Measurements from ENCODE around the gene ZNF644.
"Not testable (repeated sequence)": the region's sequence is repeated elsewhere in the genome, so short reads cannot be mapped to it uniquely, and the experiment has no call there.

The ZNF644 gene

GRCh38 chr1:90955769-90956168 lies 66.1 kb downstream of the ZNF644 start:
- H3K36me3 ChIP-seq (replicated peaks) = no peaks in the 10 kb centered on the region; the same call in none of the 2 replicates
- no peaks in the 10 kb centered on the region for H3K27me3 ChIP-seq (ENCODE audit: low read depth)
- peaks cover 18% of the 10 kb centered on the region for H3K4me1 ChIP-seq
- H3K4me3 ChIP-seq = no peak overlapping the region
- DNase-seq (ENCODE audit: low spot score in 2 of 2) = no peak
- H3K9me3 ChIP-seq = 0 out of 2 replicates have a peak, but pooled peaks cover 2% of the 10 kb centered on the region
- in situ Hi-C loops (cut with MboI; ENCODE audit: low sequenced_read_pairs) = loop anchor here (25.0 kb wide), 1 partner anchor 243 kb away; the partner anchor contains the start of gene BARHL2

- H3K27me3 ChIP-seq (ENCODE audit: low read depth) = no peaks in the 10 kb centered on the region
- no peaks in the 10 kb centered on the region; the same call in none of the 2 replicates for H3K36me3 ChIP-seq (replicated peaks)
- peaks cover 16% of the 10 kb centered on the region for H3K4me1 ChIP-seq
- in situ Hi-C loops (cut with MboI; ENCODE audit: low sequenced_read_pairs) = loop anchor here (25.0 kb wide), 1 partner anchor 241 kb away; the partner anchor contains the start of gene BARHL2
- H3K4me3 ChIP-seq = no peak overlapping the region
- no peak for DNase-seq (ENCODE audit: low spot score in 2 of 2)
- H3K9me3 ChIP-seq = 0 out of 2 replicates have a peak, but pooled peaks cover 2% of the 10 kb centered on the region
These were observed 68.9 kb downstream of the ZNF644 start for GRCh38 chr1:90952906-90953305.

- Histone ChIP-seq H3K36me3 (replicated peaks) (no peaks in the 10 kb centered on the region; the same call in 1 of the 2 replicates), H3K4me3 (no peak overlapping the region), H3K27me3 (ENCODE audit: low read depth) (no peaks in the 10 kb centered on the region), H3K4me1 (0 out of 2 replicates have a peak, but pooled peaks cover 4% of the 10 kb centered on the region), H3K9me3 (0 out of 2 replicates have a peak, but pooled peaks cover 2% of the 10 kb centered on the region)
- in situ Hi-C loops (cut with MboI; ENCODE audit: low sequenced_read_pairs) = loop anchor here (25.0 kb wide), 1 partner anchor 239 kb away; the partner anchor contains the start of gene BARHL2
- DNase-seq (ENCODE audit: low spot score in 2 of 2) = no peak
These were observed 70.8 kb downstream of the ZNF644 start for GRCh38 chr1:90951009-90951408.

- Histone ChIP-seq H3K9me3 (no peaks in the 10 kb centered on the region), H3K27me3 (ENCODE audit: low read depth) (no peaks in the 10 kb centered on the region), H3K36me3 (replicated peaks) (no peaks in the 10 kb centered on the region), H3K4me3 (no peak overlapping the region), H3K4me1 (0 out of 2 replicates have a peak, but pooled peaks cover 4% of the 10 kb centered on the region)
- in situ Hi-C loops (cut with MboI; ENCODE audit: low sequenced_read_pairs) = no loop called here
- DNase-seq (ENCODE audit: low spot score in 2 of 2) = no peak
These were observed 73.5 kb downstream of the ZNF644 start for GRCh38 chr1:90948301-90948700.

GRCh38 chr1:90946630-90947029 lies 75.2 kb downstream of the ZNF644 start:
- 0 out of 2 replicates have a peak, but pooled peaks cover 4% of the 10 kb centered on the region for H3K4me1 ChIP-seq
- in situ Hi-C loops (cut with MboI; ENCODE audit: low sequenced_read_pairs) = no loop called here
- no peak overlapping the region for H3K4me3 ChIP-seq
- DNase-seq (ENCODE audit: low spot score in 2 of 2) = no peak
- H3K9me3 ChIP-seq = no peaks in the 10 kb centered on the region
- no peaks in the 10 kb centered on the region for H3K27me3 ChIP-seq (ENCODE audit: low read depth)
- H3K36me3 ChIP-seq (replicated peaks) = no peaks in the 10 kb centered on the region

GRCh38 chr1:90945287-90945686 lies 76.5 kb downstream of the ZNF644 start:
- no peak overlapping the region for H3K4me3 ChIP-seq
- in situ Hi-C loops (cut with MboI; ENCODE audit: low sequenced_read_pairs) = no loop called here
- no peaks in the 10 kb centered on the region for H3K9me3 ChIP-seq
- 0 out of 2 replicates have a peak, but pooled peaks cover 4% of the 10 kb centered on the region for H3K4me1 ChIP-seq
- H3K27me3 ChIP-seq (ENCODE audit: low read depth) = no peaks in the 10 kb centered on the region
- H3K36me3 ChIP-seq (replicated peaks) = peaks cover 3% of the 10 kb centered on the region; the same call in 1 of the 2 replicates
- no peak for DNase-seq (ENCODE audit: low spot score in 2 of 2)

- in situ Hi-C loops (cut with MboI; ENCODE audit: low sequenced_read_pairs) = no loop called here
- no peak for DNase-seq (ENCODE audit: low spot score in 2 of 2)
- Histone ChIP-seq H3K4me3 (no peak overlapping the region), H3K9me3 (no peaks in the 10 kb centered on the region), H3K4me1 (0 out of 2 replicates have a peak, but pooled peaks cover 4% of the 10 kb centered on the region), H3K36me3 (replicated peaks) (peaks cover 3% of the 10 kb centered on the region; the same call in 1 of the 2 replicates), H3K27me3 (ENCODE audit: low read depth) (no peaks in the 10 kb centered on the region)
These were observed 77.9 kb downstream of the ZNF644 start for GRCh38 chr1:90943966-90944365.

- Histone ChIP-seq H3K27me3 (ENCODE audit: low read depth) (no peaks in the 10 kb centered on the region), H3K4me3 (no peak overlapping the region), H3K9me3 (no peaks in the 10 kb centered on the region), H3K36me3 (replicated peaks) (peaks cover 7% of the 10 kb centered on the region; the same call in 1 of the 2 replicates), H3K4me1 (peaks cover 11% of the 10 kb centered on the region)
- DNase-seq (ENCODE audit: low spot score in 2 of 2) = no peak
- in situ Hi-C loops (cut with MboI; ENCODE audit: low sequenced_read_pairs) = no loop called here
These were observed 81.1 kb downstream of the ZNF644 start for GRCh38 chr1:90940746-90941145.

GRCh38 chr1:90936731-90937130 lies 85.1 kb downstream of the ZNF644 start:
- Histone ChIP-seq H3K9me3 (no peaks in the 10 kb centered on the region), H3K4me1 (peaks cover 18% of the 10 kb centered on the region), H3K4me3 (no peak overlapping the region), H3K36me3 (replicated peaks) (peaks cover 11% of the 10 kb centered on the region; the same call in 1 of the 2 replicates), H3K27me3 (ENCODE audit: low read depth) (no peaks in the 10 kb centered on the region)
- in situ Hi-C loops (cut with MboI; ENCODE audit: low sequenced_read_pairs) = no loop called here
- DNase-seq (ENCODE audit: low spot score in 2 of 2) = no peak

GRCh38 chr1:90936061-90936460 lies 85.8 kb downstream of the ZNF644 start:
- H3K4me1 ChIP-seq = peaks cover 18% of the 10 kb centered on the region
- no peaks in the 10 kb centered on the region for H3K9me3 ChIP-seq
- DNase-seq (ENCODE audit: low spot score in 2 of 2) = no peak
- no peak overlapping the region for H3K4me3 ChIP-seq
- no peaks in the 10 kb centered on the region for H3K27me3 ChIP-seq (ENCODE audit: low read depth)
- H3K36me3 ChIP-seq (replicated peaks) = peaks cover 11% of the 10 kb centered on the region; the same call in 1 of the 2 replicates
- in situ Hi-C loops (cut with MboI; ENCODE audit: low sequenced_read_pairs) = no loop called here

- H3K4me3 ChIP-seq; H3K27me3 ChIP-seq (ENCODE audit: low read depth); DNase-seq (ENCODE audit: low spot score in 2 of 2); H3K9me3 ChIP-seq; H3K36me3 ChIP-seq (replicated peaks); in situ Hi-C loops (cut with MboI; ENCODE audit: low sequenced_read_pairs): not testable (repeated sequence)
- H3K4me1 ChIP-seq = peaks cover 28% of the 10 kb centered on the region
These were observed 93.6 kb downstream of the ZNF644 start for GRCh38 chr1:90928231-90928630.

GRCh38 chr1:90927674-90928073 lies 94.2 kb downstream of the ZNF644 start:
- in situ Hi-C loops (cut with MboI; ENCODE audit: low sequenced_read_pairs); H3K36me3 ChIP-seq (replicated peaks); H3K27me3 ChIP-seq (ENCODE audit: low read depth); H3K4me3 ChIP-seq; DNase-seq (ENCODE audit: low spot score in 2 of 2); H3K9me3 ChIP-seq: not testable (repeated sequence)
- peaks cover 32% of the 10 kb centered on the region for H3K4me1 ChIP-seq

- H3K4me3 ChIP-seq = no peak overlapping the region
- peak; percentile 63 to 91 for DNase-seq (ENCODE audit: low spot score in 2 of 2)
- in situ Hi-C loops (cut with MboI; ENCODE audit: low sequenced_read_pairs) = no loop called here
- H3K4me1 ChIP-seq = peaks cover 32% of the 10 kb centered on the region
- H3K9me3 ChIP-seq = no peaks in the 10 kb centered on the region
- H3K36me3 ChIP-seq (replicated peaks) = no peaks in the 10 kb centered on the region
- no peaks in the 10 kb centered on the region for H3K27me3 ChIP-seq (ENCODE audit: low read depth)
These were observed 94.9 kb downstream of the ZNF644 start for GRCh38 chr1:90926971-90927370.

- in situ Hi-C loops (cut with MboI; ENCODE audit: low sequenced_read_pairs) = no loop called here
- no peak overlapping the region for H3K4me3 ChIP-seq
- H3K36me3 ChIP-seq (replicated peaks) = no peaks in the 10 kb centered on the region
- no peaks in the 10 kb centered on the region for H3K9me3 ChIP-seq
- H3K27me3 ChIP-seq (ENCODE audit: low read depth) = no peaks in the 10 kb centered on the region
- peaks cover 32% of the 10 kb centered on the region for H3K4me1 ChIP-seq
- DNase-seq (ENCODE audit: low spot score in 2 of 2) = no peak
These were observed 95.6 kb downstream of the ZNF644 start for GRCh38 chr1:90925928-90926869.
